ENCODE measurements around the gene KNCN.

The KNCN gene

DNA sequence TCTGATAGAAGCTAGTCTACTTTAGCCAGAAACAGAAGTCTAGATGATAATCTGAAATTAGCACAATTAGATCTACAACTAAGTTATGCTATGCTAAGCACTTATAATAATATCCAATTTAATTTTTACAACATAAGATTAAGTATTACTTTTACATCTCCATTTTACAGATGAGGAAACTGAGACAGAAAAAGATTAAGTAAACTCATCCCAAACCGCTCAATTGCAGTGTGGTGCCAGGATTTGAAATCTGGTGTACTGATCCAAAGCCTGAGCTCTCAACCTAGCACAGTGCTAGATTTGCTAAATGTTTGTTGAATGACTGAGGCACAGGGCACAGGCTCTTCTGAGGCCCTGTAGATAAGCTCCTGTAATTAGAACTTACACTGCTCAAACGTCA lies 13.8 kb downstream of the KNCN start:
- TF ChIP-seq REST (IDR thresholded peaks at IDR 0.05; ENCODE audit: insufficient read depth in 1 of 2, low read depth in 2 of 2, low read length in 2 of 2), result no peak
- TF ChIP-seq POLR2AphosphoS5 (IDR thresholded peaks at IDR 0.05; ENCODE audit: low read depth, low read length), result no peak
- no peak for TF ChIP-seq TAF1 (IDR thresholded peaks at IDR 0.05; ENCODE audit: borderline replicate concordance, insufficient read depth, low read length)
- no peak for TF ChIP-seq SIN3A (IDR thresholded peaks at IDR 0.05; ENCODE audit: borderline replicate concordance, insufficient read depth, low read length)
- TF ChIP-seq FOXP2 (optimal IDR thresholded peaks at IDR 0.05; ENCODE audit: borderline replicate concordance, extremely low read depth, extremely low read length, insufficient read depth), result no peak

GRCh38 chr1:46536527-46536926 lies 14.9 kb downstream of the KNCN start:
- TF ChIP-seq REST (IDR thresholded peaks at IDR 0.05; ENCODE audit: insufficient read depth in 1 of 2, low read depth in 2 of 2, low read length in 2 of 2) (no peak), SIN3A (IDR thresholded peaks at IDR 0.05; ENCODE audit: borderline replicate concordance, insufficient read depth, low read length) (no peak), POLR2AphosphoS5 (IDR thresholded peaks at IDR 0.05; ENCODE audit: low read depth, low read length) (no peak), TAF1 (IDR thresholded peaks at IDR 0.05; ENCODE audit: borderline replicate concordance, insufficient read depth, low read length) (no peak), FOXP2 (optimal IDR thresholded peaks at IDR 0.05; ENCODE audit: borderline replicate concordance, extremely low read depth, extremely low read length, insufficient read depth) (no peak)

GRCh38 chr1:46535063-46535462 lies 16.4 kb downstream of the KNCN start:
- TF ChIP-seq POLR2AphosphoS5 (IDR thresholded peaks at IDR 0.05; ENCODE audit: low read depth, low read length), result no peak
- no peak for TF ChIP-seq REST (IDR thresholded peaks at IDR 0.05; ENCODE audit: insufficient read depth in 1 of 2, low read depth in 2 of 2, low read length in 2 of 2)
- no peak for TF ChIP-seq SIN3A (IDR thresholded peaks at IDR 0.05; ENCODE audit: borderline replicate concordance, insufficient read depth, low read length)
- no peak for TF ChIP-seq FOXP2 (optimal IDR thresholded peaks at IDR 0.05; ENCODE audit: borderline replicate concordance, extremely low read depth, extremely low read length, insufficient read depth)

GRCh38 chr1:46533179-46533864 lies 18.1 kb downstream of the KNCN start:
- TF ChIP-seq POLR2AphosphoS5 (IDR thresholded peaks at IDR 0.05; ENCODE audit: low read depth, low read length) (no peak), FOXP2 (optimal IDR thresholded peaks at IDR 0.05; ENCODE audit: borderline replicate concordance, extremely low read depth, extremely low read length, insufficient read depth) (no peak), REST (IDR thresholded peaks at IDR 0.05; ENCODE audit: insufficient read depth in 1 of 2, low read depth in 2 of 2, low read length in 2 of 2) (no peak), SIN3A (IDR thresholded peaks at IDR 0.05; ENCODE audit: borderline replicate concordance, insufficient read depth, low read length) (no peak), TAF1 (IDR thresholded peaks at IDR 0.05; ENCODE audit: borderline replicate concordance, insufficient read depth, low read length) (no peak)
